H4 (cell line): ENCODE results near the gene NDUFA8. TPM values are rescaled to one million over a fixed set of nuclear protein-coding genes. Genes with fewer than 3 reads are reported as not detected.

Experiments used
- DNase-seq: peaks from one replicate; pipeline ENCODE4 v3.0.0-alpha.2; 2015; ENCODE audit warnings: low spot score
- total RNA-seq: library from RNA; depleted of rRNA; stranded (reverse); fragments of >200 nt; shearing (Covaris generic); gene quantifications from 2 replicates; pipeline ENCODE4 v1.2.3, GENCODE V29; 2014

Gene NDUFA8
- total RNA-seq, 1 experiment from 2014 or later, result 88.0 TPM

- no peak for DNase-seq
Observed at GRCh38 chr9:122186301-122186700, 26.7 kb upstream of the NDUFA8 start.

GRCh38 chr9:122184551-122184950 lies 25.0 kb upstream of the NDUFA8 start:
- no peak for DNase-seq

DNA sequence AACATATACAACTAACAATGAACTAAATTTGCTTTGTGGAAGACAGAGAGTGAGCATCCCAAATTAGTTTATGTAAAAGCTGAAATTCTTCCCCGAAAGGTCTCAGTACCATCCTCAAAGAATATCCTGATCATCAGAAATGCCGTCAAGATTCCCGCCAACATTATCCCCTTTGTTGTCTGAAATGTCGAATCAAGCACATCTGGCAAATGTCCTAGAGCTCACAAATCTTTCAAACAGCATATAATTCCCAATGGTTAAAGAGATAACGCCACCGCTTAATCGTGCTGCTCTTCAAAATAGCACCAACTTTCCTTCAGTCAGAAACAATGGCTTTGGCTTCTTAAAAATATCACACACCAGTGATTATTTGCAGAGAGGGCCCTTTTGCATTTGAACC lies 23.9 kb upstream of the NDUFA8 start:
- no peak for DNase-seq

DNA sequence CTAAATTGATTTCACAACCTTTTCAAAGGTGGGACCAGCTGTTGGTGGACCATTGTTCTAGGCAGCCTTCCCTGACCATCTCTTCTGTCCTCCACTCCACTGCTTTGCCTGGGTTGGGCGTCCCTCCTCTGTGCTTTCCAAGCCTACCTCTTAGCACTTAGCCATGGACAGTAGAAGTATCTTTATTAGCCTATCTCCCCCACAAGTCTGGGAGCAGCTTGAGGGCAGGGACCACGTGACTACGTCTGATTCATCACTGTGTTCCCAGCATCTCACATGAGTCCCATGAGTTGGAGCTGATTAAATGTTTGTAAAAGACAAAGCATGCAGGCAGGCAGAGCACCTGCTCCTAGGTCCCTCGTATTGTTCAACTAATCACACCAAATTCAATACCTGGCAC lies 21.1 kb upstream of the NDUFA8 start:
- DNase-seq, result peak; percentile 84

- peak; percentile 33 for DNase-seq
Observed at GRCh38 chr9:122179690-122180074, 20.1 kb upstream of the NDUFA8 start.

DNA sequence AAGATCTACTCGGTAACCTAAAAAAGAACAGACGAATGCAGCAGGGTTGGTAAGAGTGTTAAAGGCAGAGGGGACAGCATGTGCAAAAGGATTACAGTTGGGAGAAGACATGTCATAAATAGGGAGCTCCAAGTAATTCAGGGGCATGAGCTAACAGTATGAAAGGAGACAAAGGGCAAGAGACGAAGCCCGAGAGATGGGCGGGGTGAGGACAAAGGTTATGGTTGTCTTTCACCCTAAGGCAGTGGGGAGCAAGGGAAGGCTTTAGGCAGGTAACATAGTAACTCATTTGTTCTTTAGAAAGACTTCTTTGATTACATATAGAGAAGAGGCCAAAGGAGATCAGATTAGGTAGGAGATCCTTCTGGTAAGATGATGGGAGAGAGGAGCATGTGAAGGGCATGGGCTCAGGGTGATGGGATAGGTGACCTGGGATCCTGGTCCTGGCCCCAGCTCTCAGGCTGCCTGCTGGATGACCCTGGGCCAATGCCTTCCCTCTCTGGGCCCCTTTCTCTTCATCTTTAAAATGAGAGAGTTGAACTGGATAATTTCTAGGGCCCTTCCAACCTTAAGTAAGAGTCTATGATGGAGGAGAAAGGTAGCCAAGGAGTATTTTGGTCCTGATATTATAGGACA lies 19.6 kb upstream of the NDUFA8 start:
- DNase-seq, result no peak

- no peak for DNase-seq
Observed at GRCh38 chr9:122176916-122177315, 17.3 kb upstream of the NDUFA8 start.

- DNase-seq, result no peak
Observed at GRCh38 chr9:122173670-122174069, 14.1 kb upstream of the NDUFA8 start.

- DNase-seq, result no peak
Observed at GRCh38 chr9:122172131-122172530, 12.6 kb upstream of the NDUFA8 start.

DNA sequence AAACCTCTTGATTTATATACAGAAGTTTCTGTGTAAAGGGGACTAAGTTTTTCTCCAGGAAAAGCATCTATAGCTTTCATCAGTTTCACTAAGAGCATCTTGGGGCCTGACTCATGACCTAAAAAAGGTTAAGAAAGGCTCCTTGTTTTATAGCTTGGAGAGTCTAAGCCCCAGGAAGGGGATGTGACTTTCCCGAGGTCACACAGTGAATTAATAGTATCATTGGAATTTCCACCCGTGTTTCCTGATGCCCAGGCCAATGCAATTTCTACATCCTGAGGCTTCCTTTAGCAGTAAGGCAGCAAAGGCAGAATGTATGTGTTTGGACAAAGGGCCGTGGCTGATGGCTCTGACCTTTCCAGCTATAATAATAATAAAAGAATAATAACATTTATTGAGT lies 8.8 kb upstream of the NDUFA8 start:
- no peak for DNase-seq

- DNase-seq, result no peak
Observed at GRCh38 chr9:122164286-122164685, 4.7 kb upstream of the NDUFA8 start.

GRCh38 chr9:122162415-122162814 lies 2.8 kb upstream of the NDUFA8 start:
- no peak for DNase-seq

DNA sequence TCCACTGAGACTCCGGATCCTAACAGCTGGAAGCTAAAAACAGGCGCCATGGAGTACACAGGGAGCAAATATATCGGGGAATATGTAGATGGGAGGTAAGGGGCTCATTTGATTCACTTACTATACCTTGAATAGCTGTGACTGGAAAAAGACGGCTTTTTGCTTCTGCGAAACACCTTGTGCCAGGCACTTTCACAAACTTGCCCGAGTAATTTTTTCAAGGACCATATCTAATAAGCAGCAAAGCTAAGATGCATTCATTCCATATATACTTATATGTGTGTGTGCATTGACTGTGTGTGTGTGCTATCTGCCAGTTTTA lies 307 bp upstream of the NDUFA8 start:
- DNase-seq, result no peak

- peak; percentile 50 for DNase-seq
Observed at GRCh38 chr9:122158202-122158601, 1.4 kb downstream of the NDUFA8 start.

- DNase-seq, result no peak
Observed at GRCh38 chr9:122155796-122156195, 3.8 kb downstream of the NDUFA8 start.

DNA sequence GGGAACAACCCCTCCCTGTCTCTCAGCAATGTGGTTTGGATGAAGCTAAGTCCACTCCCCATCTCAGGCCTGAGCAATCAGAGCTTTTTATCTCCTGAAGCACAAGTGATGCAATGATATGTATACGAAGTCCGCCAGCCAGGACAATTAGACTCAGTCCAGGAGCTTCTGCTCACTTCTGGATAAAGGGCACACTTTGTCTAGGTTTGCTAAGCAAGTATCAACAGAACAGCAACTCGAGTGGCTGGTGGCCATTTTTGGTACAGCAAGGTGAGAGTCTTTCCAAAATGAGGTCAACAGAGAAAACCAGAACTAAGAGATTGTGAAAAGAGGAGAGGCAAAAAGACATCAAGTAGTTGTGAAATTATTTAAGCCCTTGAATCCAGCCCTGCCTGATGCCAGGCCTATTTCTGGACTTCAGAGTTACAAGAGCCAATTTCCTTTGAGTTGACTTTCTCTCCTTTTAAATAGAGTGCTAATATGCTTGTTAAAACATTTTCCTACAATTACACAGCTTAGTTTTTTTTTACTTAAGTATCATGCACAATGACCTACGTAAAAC lies 8.2 kb downstream of the NDUFA8 start:
- no peak for DNase-seq

- no peak for DNase-seq
Observed at GRCh38 chr9:122145592-122145863, 14.1 kb downstream of the NDUFA8 start.

- no peak for DNase-seq
Observed at GRCh38 chr9:122144836-122145591, 14.6 kb downstream of the NDUFA8 start.

GRCh38 chr9:122143876-122144405 lies 15.6 kb downstream of the NDUFA8 start:
- DNase-seq, result no peak

DNA sequence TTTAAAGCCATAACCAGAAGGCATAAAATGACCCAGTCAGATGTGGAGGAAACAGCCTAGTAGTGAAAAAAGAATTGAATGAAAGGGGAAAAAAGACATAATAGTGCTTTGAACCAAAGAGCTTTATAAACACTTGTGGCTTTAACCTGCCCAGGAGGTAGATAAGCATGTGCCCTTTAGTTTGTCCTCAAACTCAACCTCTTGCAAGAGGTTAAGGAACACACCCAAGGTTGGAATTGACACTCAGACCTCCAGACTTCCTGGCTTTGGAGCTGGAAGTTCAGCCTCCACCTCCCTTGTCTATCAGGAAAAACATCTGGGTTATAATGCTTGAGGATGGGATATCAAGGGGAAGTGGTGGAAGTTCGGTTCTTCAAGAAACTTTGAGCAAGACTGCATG lies 16.3 kb downstream of the NDUFA8 start:
- no peak for DNase-seq

GRCh38 chr9:122141671-122142070 lies 17.9 kb downstream of the NDUFA8 start:
- DNase-seq, result no peak

GRCh38 chr9:122140368-122141193 lies 19.0 kb downstream of the NDUFA8 start:
- no peak for DNase-seq
